H9 (cell line): ENCODE measurements around the gene CACNG8. TPM values are rescaled to one million over a fixed set of nuclear protein-coding genes. Genes with fewer than 3 reads are reported as not detected.

Experiments
- DNase-seq: peaks from one replicate; pipeline ENCODE4 v3.0.0-alpha.2; 2017
- H2AFZ ChIP-seq: one replicate; pipeline ENCODE4 v1.6.1; 2013; ENCODE audit warnings: mild to moderate bottlenecking, low read length, control low read depth, moderate library complexity
- H2AK5ac ChIP-seq: 2 replicates; pipeline ENCODE4 v1.6.1; 2013; ENCODE audit warnings: low read length, control low read depth, mixed read lengths; ENCODE audit not compliant: insufficient read length
- H2BK120ac ChIP-seq: one replicate; pipeline ENCODE4 v1.6.1; 2013; ENCODE audit warnings: low read depth, mild to moderate bottlenecking, low read length, control low read depth, inconsistent platforms; ENCODE audit not compliant: poor library complexity, severe bottlenecking
- H2BK12ac ChIP-seq: 2 replicates; pipeline ENCODE4 v1.6.1; 2013; ENCODE audit warnings: low read length, control low read depth, mixed read lengths, low read depth; ENCODE audit not compliant: insufficient read length
- H2BK15ac ChIP-seq: 2 replicates; pipeline ENCODE4 v1.6.1; 2013; ENCODE audit warnings: low read depth, low read length, control low read depth
- H2BK20ac ChIP-seq: one replicate; pipeline ENCODE4 v1.6.1; 2013; ENCODE audit warnings: low read depth, mild to moderate bottlenecking, low read length, control low read depth, inconsistent platforms; ENCODE audit not compliant: poor library complexity, severe bottlenecking
- H2BK5ac ChIP-seq: 2 replicates; pipeline ENCODE4 v1.6.1; 2013; ENCODE audit warnings: low read length, control low read depth, mixed read lengths; ENCODE audit not compliant: insufficient read length
- H3K14ac ChIP-seq: 2 replicates; pipeline ENCODE4 v1.6.1; 2013; ENCODE audit warnings: low read length, control low read depth; ENCODE audit not compliant: insufficient read depth
- H3K18ac ChIP-seq: 2 replicates; pipeline ENCODE4 v1.6.1; 2013; ENCODE audit warnings: low read depth, mild to moderate bottlenecking, mixed read lengths, low read length, control low read depth; ENCODE audit not compliant: insufficient read length
- H3K23ac ChIP-seq: 2 replicates; pipeline ENCODE4 v1.6.1; 2013; ENCODE audit warnings: low read length, control low read depth, mixed read lengths, low read depth; ENCODE audit not compliant: insufficient read length
- H3K23me2 ChIP-seq: 2 replicates; pipeline ENCODE4 v1.6.1; 2013; ENCODE audit warnings: low read depth, mild to moderate bottlenecking, mixed read lengths, low read length, control low read depth; ENCODE audit not compliant: insufficient read length, poor library complexity, severe bottlenecking
- H3K27ac ChIP-seq: 2 replicates; pipeline ENCODE4 v1.5.1; 2013; ENCODE audit warnings: low read length, control low read depth, mixed read lengths, low read depth; ENCODE audit not compliant: insufficient read length
- H3K27me3 ChIP-seq: 2 replicates; pipeline ENCODE4 v1.6.1; 2013; ENCODE audit warnings: low read length, control low read depth, inconsistent platforms; ENCODE audit not compliant: insufficient read depth
- H3K4ac ChIP-seq: 2 replicates; pipeline ENCODE4 v1.6.1; 2013; ENCODE audit warnings: low read depth, mild to moderate bottlenecking, control low read depth, inconsistent platforms, low read length, moderate library complexity
- H3K4me1 ChIP-seq: 2 replicates; pipeline ENCODE4 v1.6.1; 2013; ENCODE audit warnings: low read length, control low read depth, inconsistent platforms; ENCODE audit not compliant: insufficient read depth
- H3K4me2 ChIP-seq: 2 replicates; pipeline ENCODE4 v1.6.1; 2013; ENCODE audit warnings: low read length, control low read depth, mixed read lengths; ENCODE audit not compliant: insufficient read length, insufficient read depth
- H3K56ac ChIP-seq: 2 replicates; pipeline ENCODE4 v1.6.1; 2013; ENCODE audit warnings: low read depth, mild to moderate bottlenecking, mixed read lengths, low read length, control low read depth; ENCODE audit not compliant: insufficient read length
- H3K79me1 ChIP-seq: 2 replicates; pipeline ENCODE4 v1.6.1; 2013; ENCODE audit warnings: low read depth, mild to moderate bottlenecking, moderate library complexity, low read length, control low read depth, inconsistent platforms; ENCODE audit not compliant: insufficient read depth, poor library complexity, severe bottlenecking
- H3K79me2 ChIP-seq: 2 replicates; pipeline ENCODE4 v1.6.1; 2013; ENCODE audit warnings: low read length, control low read depth, inconsistent platforms; ENCODE audit not compliant: insufficient read depth
- H3K9ac ChIP-seq: 2 replicates; pipeline ENCODE4 v1.6.1; 2013; ENCODE audit warnings: low read length, control low read depth, mixed read lengths; ENCODE audit not compliant: insufficient read length; ENCODE audit errors: extremely low read depth
- H3K9me3 ChIP-seq: one replicate; pipeline ENCODE4 v1.6.1; 2013; ENCODE audit warnings: low read depth, low read length, inconsistent platforms; ENCODE audit not compliant: control insufficient read depth
- H3T11ph ChIP-seq: one replicate; pipeline ENCODE4 v1.6.1; 2013; ENCODE audit warnings: mild to moderate bottlenecking, low read length, control low read depth, inconsistent platforms
- H4K20me1 ChIP-seq: one replicate; pipeline ENCODE4 v1.6.1; 2013; ENCODE audit not compliant: control insufficient read depth, insufficient read length, insufficient read depth
- H4K5ac ChIP-seq: 2 replicates; pipeline ENCODE4 v1.6.1; 2013; ENCODE audit warnings: low read depth, mild to moderate bottlenecking, mixed read lengths, low read length, control low read depth; ENCODE audit not compliant: insufficient read length
- H4K8ac ChIP-seq: replicated peaks from 2 replicates; pipeline ENCODE4 v1.6.1; 2013; ENCODE audit warnings: low read length, control low read depth, mixed read lengths, low read depth; ENCODE audit not compliant: insufficient read length
- H4K91ac ChIP-seq: 2 replicates; pipeline ENCODE4 v1.6.1; 2013; ENCODE audit warnings: low read depth, mild to moderate bottlenecking, moderate library complexity, mixed read lengths, low read length, control low read depth; ENCODE audit not compliant: insufficient read length
- H3K27ac Mint-ChIP-seq, 3 experiments: 2 replicates in 2 of 3; 3 replicates in 1 of 3; pipeline ENCODE4 v1.8.0; 2020 to 2021; ENCODE audit warnings: mixed read lengths in 3 of 3, mild to moderate bottlenecking in 1 of 3, moderate library complexity in 1 of 3
- H3K27me3 Mint-ChIP-seq: 2 replicates; pipeline ENCODE4 v1.8.0; 2021; ENCODE audit warnings: low read depth, mild to moderate bottlenecking, moderate library complexity, mixed read lengths
- H3K36me3 Mint-ChIP-seq, 3 experiments: 2 replicates in 2 of 3; 3 replicates in 1 of 3; pipeline ENCODE4 v1.8.0; 2020 to 2021; ENCODE audit warnings: low read depth in 3 of 3, mixed read lengths in 3 of 3; ENCODE audit not compliant: insufficient read depth in 1 of 3
- H3K4me1 Mint-ChIP-seq, 2 experiments: 2 replicates each; pipeline ENCODE4 v1.8.0; 2020; ENCODE audit warnings: mixed read lengths in 2 of 2
- H3K4me3 Mint-ChIP-seq, 2 experiments: 2 replicates in 1 of 2; 3 replicates in 1 of 2; pipeline ENCODE4 v1.8.0; 2020 to 2021; ENCODE audit warnings: mild to moderate bottlenecking in 2 of 2, mixed read lengths in 2 of 2, moderate library complexity in 1 of 2
- H3K9me3 Mint-ChIP-seq, 2 experiments: 2 replicates in 1 of 2; 3 replicates in 1 of 2; pipeline ENCODE4 v1.8.0; 2020; ENCODE audit warnings: mild to moderate bottlenecking in 2 of 2, mixed read lengths in 2 of 2, moderate library complexity in 1 of 2
- WGBS: extraction: QIAGEN DNeasy Blood & Tissue Kit; methylation state at CpG from one replicate; pipeline ENCODE4 v1.1.7; 2013; ENCODE audit warnings: missing lambda C conversion rate, low lambda C conversion rate, mixed read lengths; ENCODE audit not compliant: insufficient read length; ENCODE audit errors: extremely low coverage; 5-methylcytosine and 5-hydroxymethylcytosine counted together
- total RNA-seq: library from RNA; stranded (reverse); gene quantifications from 2 replicates; pipeline ENCODE4 v1.2.1, GENCODE V29; 2021
- TF ChIP-seq, protein P1 (sequence below): fragments of 200-600 bp; sonication (generic); conservative IDR thresholded peaks from 3 replicates; pipeline ENCODE4 v1.8.0; 2021; ENCODE audit warnings: antibody characterized with exemption, mild to moderate bottlenecking

CACNG8 gene
- total RNA-seq, 1 experiment from 2014 or later = 7.1 TPM

GRCh38 chr19:53961523-53962356 is 997 bp upstream of the CACNG8 start:
- no peak overlapping the region for H3T11ph ChIP-seq
- H3K27ac ChIP-seq = no peak overlapping the region
- no peaks in the 10 kb centered on the region; the same call in 1 of the 2 replicates for H3K27me3 ChIP-seq
- H3K23ac ChIP-seq = no peak overlapping the region
- peaks cover 75% of the 10 kb centered on the region for H3K27me3 Mint-ChIP-seq
- H2AFZ ChIP-seq = no peak overlapping the region
- H3K9me3 Mint-ChIP-seq = no peaks in the 10 kb centered on the region
- no peaks in the 10 kb centered on the region for H3K9me3 ChIP-seq
- TF ChIP-seq, protein P1, sequence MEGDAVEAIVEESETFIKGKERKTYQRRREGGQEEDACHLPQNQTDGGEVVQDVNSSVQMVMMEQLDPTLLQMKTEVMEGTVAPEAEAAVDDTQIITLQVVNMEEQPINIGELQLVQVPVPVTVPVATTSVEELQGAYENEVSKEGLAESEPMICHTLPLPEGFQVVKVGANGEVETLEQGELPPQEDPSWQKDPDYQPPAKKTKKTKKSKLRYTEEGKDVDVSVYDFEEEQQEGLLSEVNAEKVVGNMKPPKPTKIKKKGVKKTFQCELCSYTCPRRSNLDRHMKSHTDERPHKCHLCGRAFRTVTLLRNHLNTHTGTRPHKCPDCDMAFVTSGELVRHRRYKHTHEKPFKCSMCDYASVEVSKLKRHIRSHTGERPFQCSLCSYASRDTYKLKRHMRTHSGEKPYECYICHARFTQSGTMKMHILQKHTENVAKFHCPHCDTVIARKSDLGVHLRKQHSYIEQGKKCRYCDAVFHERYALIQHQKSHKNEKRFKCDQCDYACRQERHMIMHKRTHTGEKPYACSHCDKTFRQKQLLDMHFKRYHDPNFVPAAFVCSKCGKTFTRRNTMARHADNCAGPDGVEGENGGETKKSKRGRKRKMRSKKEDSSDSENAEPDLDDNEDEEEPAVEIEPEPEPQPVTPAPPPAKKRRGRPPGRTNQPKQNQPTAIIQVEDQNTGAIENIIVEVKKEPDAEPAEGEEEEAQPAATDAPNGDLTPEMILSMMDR = no peak
- H4K5ac ChIP-seq = no peak overlapping the region
- no peak overlapping the region for H3K18ac ChIP-seq
- no peak overlapping the region for H2AK5ac ChIP-seq
- no peak overlapping the region for H3K56ac ChIP-seq
- WGBS = no CpG with 5 or more reads among the region's 32 CpGs
- H2BK120ac ChIP-seq = no peak overlapping the region
- peak overlapping the region; percentile 99 for H3K4me2 ChIP-seq
- H3K27ac Mint-ChIP-seq = no peak overlapping the region
- no peak overlapping the region for H4K91ac ChIP-seq
- H3K4me1 Mint-ChIP-seq = peaks cover 51 to 60% of the 10 kb centered on the region in 2 experiments
- H3K79me1 ChIP-seq = no peaks in the 10 kb centered on the region
- H2BK5ac ChIP-seq = no peak overlapping the region
- H3K79me2 ChIP-seq = no peaks in the 10 kb centered on the region
- H4K20me1 ChIP-seq = no peaks in the 10 kb centered on the region
- no peak overlapping the region for H4K8ac ChIP-seq
- no peak for DNase-seq
- no peak overlapping the region for H3K14ac ChIP-seq
- no peak overlapping the region for H2BK12ac ChIP-seq
- peaks cover 44% of the 10 kb centered on the region for H3K23me2 ChIP-seq
- H3K4me3 Mint-ChIP-seq = peak overlapping the region; percentile 66 to 94
- no peak overlapping the region for H3K9ac ChIP-seq
- H2BK20ac ChIP-seq = no peak overlapping the region
- H3K36me3 Mint-ChIP-seq = peaks cover 19 to 30% (median 22%) of the 10 kb centered on the region in 3 experiments
- H3K4me1 ChIP-seq = peaks cover 5% of the 10 kb centered on the region; the same call in 1 of the 2 replicates
- H2BK15ac ChIP-seq = no peak overlapping the region
- no peak overlapping the region for H3K4ac ChIP-seq
